ENCODE data around the gene TRPC4.
"Not testable (repeated sequence)": the region's sequence is repeated elsewhere in the genome, so short reads cannot be mapped to it uniquely, and the experiment has no call there.

Gene TRPC4

DNA sequence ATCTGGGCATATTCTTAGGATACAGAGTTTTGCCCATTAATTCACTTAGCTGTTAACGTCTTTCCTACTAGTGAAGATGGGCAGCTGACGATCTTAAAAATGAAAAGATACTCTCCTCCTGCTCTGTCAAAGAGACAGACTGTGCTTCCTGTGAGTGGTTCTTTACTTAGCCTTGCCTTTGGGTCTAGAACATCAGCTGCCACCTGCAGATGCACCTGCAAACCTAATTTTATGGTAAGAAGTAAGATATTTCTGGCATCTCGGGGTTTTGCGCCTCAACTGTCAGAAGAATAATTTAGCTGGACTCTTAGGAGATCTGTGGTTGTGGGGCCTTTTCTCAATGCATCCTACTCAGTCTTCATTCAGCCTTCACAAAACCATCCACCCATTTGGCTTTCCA lies 36.2 kb downstream of the TRPC4 start:
- DNase-seq (ENCODE audit: low read depth), result no peak
- TF ChIP-seq POLR2A (IDR thresholded peaks at IDR 0.05; ENCODE audit: extremely low read depth, insufficient read length), result no peak
- TF ChIP-seq, protein P1, sequence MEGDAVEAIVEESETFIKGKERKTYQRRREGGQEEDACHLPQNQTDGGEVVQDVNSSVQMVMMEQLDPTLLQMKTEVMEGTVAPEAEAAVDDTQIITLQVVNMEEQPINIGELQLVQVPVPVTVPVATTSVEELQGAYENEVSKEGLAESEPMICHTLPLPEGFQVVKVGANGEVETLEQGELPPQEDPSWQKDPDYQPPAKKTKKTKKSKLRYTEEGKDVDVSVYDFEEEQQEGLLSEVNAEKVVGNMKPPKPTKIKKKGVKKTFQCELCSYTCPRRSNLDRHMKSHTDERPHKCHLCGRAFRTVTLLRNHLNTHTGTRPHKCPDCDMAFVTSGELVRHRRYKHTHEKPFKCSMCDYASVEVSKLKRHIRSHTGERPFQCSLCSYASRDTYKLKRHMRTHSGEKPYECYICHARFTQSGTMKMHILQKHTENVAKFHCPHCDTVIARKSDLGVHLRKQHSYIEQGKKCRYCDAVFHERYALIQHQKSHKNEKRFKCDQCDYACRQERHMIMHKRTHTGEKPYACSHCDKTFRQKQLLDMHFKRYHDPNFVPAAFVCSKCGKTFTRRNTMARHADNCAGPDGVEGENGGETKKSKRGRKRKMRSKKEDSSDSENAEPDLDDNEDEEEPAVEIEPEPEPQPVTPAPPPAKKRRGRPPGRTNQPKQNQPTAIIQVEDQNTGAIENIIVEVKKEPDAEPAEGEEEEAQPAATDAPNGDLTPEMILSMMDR (IDR thresholded peaks at IDR 0.05; ENCODE audit: low read depth, low read length), result no peak
- TF ChIP-seq MYC (IDR thresholded peaks at IDR 0.05; ENCODE audit: low read depth, low read length), result no peak
- TF ChIP-seq, protein P2, sequence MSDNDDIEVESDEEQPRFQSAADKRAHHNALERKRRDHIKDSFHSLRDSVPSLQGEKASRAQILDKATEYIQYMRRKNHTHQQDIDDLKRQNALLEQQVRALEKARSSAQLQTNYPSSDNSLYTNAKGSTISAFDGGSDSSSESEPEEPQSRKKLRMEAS (IDR thresholded peaks at IDR 0.05; ENCODE audit: low read depth, low read length), result no peak
- no peak overlapping the region for H3K4me3 ChIP-seq (ENCODE audit: low read depth, low read length)

DNA sequence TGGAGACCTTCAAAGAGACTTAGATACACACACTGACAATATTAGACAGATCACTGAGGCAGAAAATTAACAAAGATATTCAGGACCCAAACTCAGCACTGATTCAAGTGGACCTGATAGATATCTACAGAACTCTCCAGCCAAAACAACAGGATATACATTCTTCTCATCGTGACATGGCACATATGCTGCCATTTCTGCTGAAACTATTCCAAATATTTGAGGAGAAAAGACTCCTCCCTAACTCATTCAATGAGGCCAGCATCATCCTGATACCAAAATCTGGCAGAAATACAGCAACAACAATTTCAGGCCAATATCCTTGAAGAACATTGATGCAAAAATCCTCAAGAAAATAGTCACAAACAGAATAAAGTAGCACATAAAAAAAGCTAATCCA lies 53.3 kb downstream of the TRPC4 start:
- TF ChIP-seq, protein P2 (IDR thresholded peaks at IDR 0.05; ENCODE audit: low read depth, low read length), result no peak
- TF ChIP-seq POLR2A (IDR thresholded peaks at IDR 0.05; ENCODE audit: extremely low read depth, insufficient read length) (no peak), MYC (IDR thresholded peaks at IDR 0.05; ENCODE audit: low read depth, low read length) (no peak)
- TF ChIP-seq, protein P1 (IDR thresholded peaks at IDR 0.05; ENCODE audit: low read depth, low read length), result no peak
- H3K4me3 ChIP-seq (ENCODE audit: low read depth, low read length), result no peak overlapping the region
- DNase-seq (ENCODE audit: low read depth), result no peak

DNA sequence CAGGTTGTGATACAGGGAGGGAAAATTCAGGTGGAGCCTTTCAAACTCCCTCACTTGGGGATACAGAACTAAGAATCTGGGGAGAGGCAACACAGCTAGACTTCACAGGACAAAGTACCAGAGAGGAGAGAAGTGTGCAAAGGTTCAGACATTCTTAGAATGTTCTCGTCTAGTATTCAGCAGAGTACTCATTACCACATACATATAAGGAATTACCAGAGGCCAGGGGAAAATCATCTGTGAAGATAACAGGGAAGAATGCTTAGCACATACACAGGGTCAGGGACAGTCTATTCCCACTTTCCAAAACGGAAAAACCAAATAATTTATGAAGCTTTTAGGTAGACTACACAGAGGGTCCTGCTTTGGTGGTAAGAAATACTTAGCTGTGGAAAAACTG lies 58.1 kb downstream of the TRPC4 start:
- H3K4me3 ChIP-seq (ENCODE audit: low read depth, low read length), result no peak overlapping the region
- DNase-seq (ENCODE audit: low read depth), result no peak
- TF ChIP-seq, protein P2 (IDR thresholded peaks at IDR 0.05; ENCODE audit: low read depth, low read length), result no peak
- TF ChIP-seq, protein P1 (IDR thresholded peaks at IDR 0.05; ENCODE audit: low read depth, low read length), result no peak
- TF ChIP-seq POLR2A (IDR thresholded peaks at IDR 0.05; ENCODE audit: extremely low read depth, insufficient read length) (no peak), MYC (IDR thresholded peaks at IDR 0.05; ENCODE audit: low read depth, low read length) (no peak)

- TF ChIP-seq, protein P1 (IDR thresholded peaks at IDR 0.05; ENCODE audit: low read depth, low read length), result no peak
- TF ChIP-seq MYC (IDR thresholded peaks at IDR 0.05; ENCODE audit: low read depth, low read length), result no peak
- TF ChIP-seq POLR2A (IDR thresholded peaks at IDR 0.05; ENCODE audit: extremely low read depth, insufficient read length), result no peak
- TF ChIP-seq, protein P2 (IDR thresholded peaks at IDR 0.05; ENCODE audit: low read depth, low read length), result no peak
- DNase-seq (ENCODE audit: low read depth), result no peak
- H3K4me3 ChIP-seq (ENCODE audit: low read depth, low read length), result no peak overlapping the region
These were observed 62.9 kb downstream of the TRPC4 start for GRCh38 chr13:37806666-37807065.

- TF ChIP-seq, protein P2 (IDR thresholded peaks at IDR 0.05; ENCODE audit: low read depth, low read length), result no peak
- TF ChIP-seq, protein P1 (IDR thresholded peaks at IDR 0.05; ENCODE audit: low read depth, low read length), result no peak
- TF ChIP-seq POLR2A (IDR thresholded peaks at IDR 0.05; ENCODE audit: extremely low read depth, insufficient read length) (no peak), MYC (IDR thresholded peaks at IDR 0.05; ENCODE audit: low read depth, low read length) (no peak)
- H3K4me3 ChIP-seq (ENCODE audit: low read depth, low read length), result no peak overlapping the region
- no peak for DNase-seq (ENCODE audit: low read depth)
These were observed 71.9 kb downstream of the TRPC4 start for GRCh38 chr13:37797631-37798030.

DNA sequence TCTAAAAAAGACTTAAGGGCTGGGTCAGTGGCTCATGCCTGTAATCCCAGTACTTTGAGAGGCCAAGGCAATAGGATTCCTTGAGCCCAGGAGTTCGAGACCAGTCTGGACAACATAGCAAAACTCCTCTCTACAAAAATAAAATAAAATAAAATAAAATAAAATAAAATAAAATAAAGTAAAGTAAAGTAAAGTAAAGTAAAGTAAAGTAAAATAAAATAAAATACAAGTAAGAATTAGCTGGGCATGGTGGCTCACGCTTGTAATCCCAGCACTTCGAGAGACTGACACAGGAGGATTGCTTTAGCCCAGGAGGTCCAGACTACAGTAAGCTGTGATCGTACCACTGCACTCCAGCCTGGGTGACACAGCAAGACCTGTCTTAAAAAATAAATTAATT lies 72.8 kb downstream of the TRPC4 start:
- H3K4me3 ChIP-seq (ENCODE audit: low read depth, low read length); DNase-seq (ENCODE audit: low read depth): not testable (repeated sequence)
